Large intestine (tissue), 3 donors: ENCODE measurements around the gene RICTOR. TPM values are rescaled to one million over a fixed set of nuclear protein-coding genes. Genes with fewer than 3 reads are reported as not detected.

ENCODE experiments used
- DNase-seq, 2 donors: peaks; one replicate each; pipeline versions ENCODE4 v3.0.0 to v3.0.0-alpha.2; 2013
- H3K27ac ChIP-seq: one replicate; pipeline ENCODE4 v1.5.1; 2013; ENCODE audit warnings: low read length
- H3K27me3 ChIP-seq: 2 replicates; pipeline ENCODE4 v1.6.1; 2013; ENCODE audit warnings: low read length; ENCODE audit not compliant: control insufficient read depth, insufficient read depth
- H3K36me3 ChIP-seq: 2 replicates; pipeline ENCODE4 v1.6.1; 2013; ENCODE audit warnings: low read length; ENCODE audit not compliant: control insufficient read depth, insufficient read depth
- H3K4me1 ChIP-seq: one replicate; pipeline ENCODE4 v1.6.1; 2013; ENCODE audit warnings: low read length; ENCODE audit not compliant: control insufficient read depth, insufficient read depth
- H3K4me3 ChIP-seq: one replicate; pipeline ENCODE4 v1.5.1; 2013; ENCODE audit warnings: low read length
- H3K9me3 ChIP-seq: one replicate; pipeline ENCODE4 v1.6.1; 2013; ENCODE audit warnings: mild to moderate bottlenecking, low read depth, low read length, moderate library complexity; ENCODE audit not compliant: control insufficient read depth
- WGBS: methylation state at CpG from one replicate; pipeline ENCODE4 v1.1.5; 2013; ENCODE audit warnings: low lambda C conversion rate; ENCODE audit not compliant: insufficient coverage; 5-methylcytosine and 5-hydroxymethylcytosine counted together
- polyA plus RNA-seq: library from polyadenylated mRNA; unstranded; fragments of 120-200 nt; gene quantifications from one replicate; pipeline ENCODE4 v1.2.1, GENCODE V29; 2013

RICTOR gene
- polyA plus RNA-seq, 1 donor, result 20.2 TPM

- H3K27ac ChIP-seq, result no peak overlapping the region
- 100% methylated on average over 3 of the region's 6 CpGs for WGBS
Measured at GRCh38 chr5:39100301-39100850, 26.2 kb upstream of the RICTOR start.

GRCh38 chr5:39099831-39100230 lies 25.6 kb upstream of the RICTOR start:
- Histone ChIP-seq H3K4me3 (no peak overlapping the region), H3K4me1 (no peaks in the 10 kb centered on the region), H3K27ac (no peak overlapping the region), H3K9me3 (no peaks in the 10 kb centered on the region), H3K27me3 (peaks cover 2% of the 10 kb centered on the region), H3K36me3 (no peaks in the 10 kb centered on the region)
- no peak for DNase-seq

More at GRCh38 chr5:39100301-39100850, 26.2 kb upstream of the RICTOR start:
- Histone ChIP-seq H3K4me1 (no peaks in the 10 kb centered on the region), H3K9me3 (no peaks in the 10 kb centered on the region), H3K27me3 (peaks cover 2% of the 10 kb centered on the region), H3K36me3 (no peaks in the 10 kb centered on the region), H3K4me3 (no peak overlapping the region)
- DNase-seq, result no peak

- H3K4me3 ChIP-seq, result no peak overlapping the region
- WGBS, result 64% methylated on average over 1 of the region's 1 CpG
- no peaks in the 10 kb centered on the region for H3K9me3 ChIP-seq
- peaks cover 2% of the 10 kb centered on the region for H3K27me3 ChIP-seq
- H3K4me1 ChIP-seq, result no peaks in the 10 kb centered on the region
- H3K27ac ChIP-seq, result no peak overlapping the region
- H3K36me3 ChIP-seq, result no peaks in the 10 kb centered on the region
- DNase-seq, result no peak
Measured at GRCh38 chr5:39093352-39093751, 19.2 kb upstream of the RICTOR start.

- Histone ChIP-seq H3K4me3 (no peak overlapping the region), H3K36me3 (no peaks in the 10 kb centered on the region), H3K9me3 (no peaks in the 10 kb centered on the region), H3K4me1 (no peaks in the 10 kb centered on the region), H3K27ac (no peak overlapping the region), H3K27me3 (peaks cover 2% of the 10 kb centered on the region)
- peak; percentile 11 to 40 for DNase-seq
- 67% methylated on average over 1 of the region's 4 CpGs for WGBS
Measured at GRCh38 chr5:39092581-39093351, 18.6 kb upstream of the RICTOR start.

- no CpG with 5 or more reads among the region's 7 CpGs for WGBS
- no peak overlapping the region for H3K27ac ChIP-seq
- no peaks in the 10 kb centered on the region for H3K36me3 ChIP-seq
Measured at GRCh38 chr5:39091940-39092580, 17.9 kb upstream of the RICTOR start.

GRCh38 chr5:39083968-39084367 lies 9.8 kb upstream of the RICTOR start:
- Histone ChIP-seq H3K9me3 (no peaks in the 10 kb centered on the region), H3K36me3 (no peaks in the 10 kb centered on the region), H3K27me3 (no peaks in the 10 kb centered on the region), H3K4me1 (no peaks in the 10 kb centered on the region), H3K4me3 (no peak overlapping the region), H3K27ac (no peak overlapping the region)
- WGBS, result no CpG with 5 or more reads among the region's 1 CpG
- DNase-seq, result no peak

More at GRCh38 chr5:39091940-39092580, 17.9 kb upstream of the RICTOR start:
- H3K27me3 ChIP-seq, result peaks cover 2% of the 10 kb centered on the region
- no peaks in the 10 kb centered on the region for H3K9me3 ChIP-seq
- DNase-seq, result no peak
- no peaks in the 10 kb centered on the region for H3K4me1 ChIP-seq
- no peak overlapping the region for H3K4me3 ChIP-seq

- H3K36me3 ChIP-seq, result no peaks in the 10 kb centered on the region
- WGBS, result no CpG with 5 or more reads among the region's 3 CpGs
- H3K4me3 ChIP-seq, result no peak overlapping the region
- no peak overlapping the region for H3K27ac ChIP-seq
- no peaks in the 10 kb centered on the region for H3K4me1 ChIP-seq
- H3K9me3 ChIP-seq, result no peaks in the 10 kb centered on the region
- no peak for DNase-seq
- no peaks in the 10 kb centered on the region for H3K27me3 ChIP-seq
Measured at GRCh38 chr5:39082995-39083394, 8.8 kb upstream of the RICTOR start.

GRCh38 chr5:39080597-39081204 lies 6.5 kb upstream of the RICTOR start:
- Histone ChIP-seq H3K27ac (no peak overlapping the region), H3K9me3 (no peaks in the 10 kb centered on the region), H3K4me1 (no peaks in the 10 kb centered on the region), H3K36me3 (no peaks in the 10 kb centered on the region), H3K4me3 (no peak overlapping the region), H3K27me3 (no peaks in the 10 kb centered on the region)
- peak; percentile 42 to 48 for DNase-seq
- WGBS, result 10% methylated on average over 1 of the region's 3 CpGs

- H3K9me3 ChIP-seq, result no peaks in the 10 kb centered on the region
- DNase-seq, result no peak
- H3K27ac ChIP-seq, result no peak overlapping the region
- 67% methylated on average over 1 of the region's 2 CpGs for WGBS
- H3K36me3 ChIP-seq, result no peaks in the 10 kb centered on the region
- no peak overlapping the region for H3K4me3 ChIP-seq
- no peaks in the 10 kb centered on the region for H3K27me3 ChIP-seq
- H3K4me1 ChIP-seq, result peaks cover 3% of the 10 kb centered on the region
Measured at GRCh38 chr5:39080168-39080567, 6.0 kb upstream of the RICTOR start.

GRCh38 chr5:39079147-39079546 lies 4.9 kb upstream of the RICTOR start:
- 81% methylated on average over 2 of the region's 2 CpGs for WGBS
- no peaks in the 10 kb centered on the region for H3K9me3 ChIP-seq
- no peak overlapping the region for H3K4me3 ChIP-seq
- no peak for DNase-seq
- H3K4me1 ChIP-seq, result peaks cover 3% of the 10 kb centered on the region
- H3K36me3 ChIP-seq, result no peaks in the 10 kb centered on the region
- H3K27me3 ChIP-seq, result no peaks in the 10 kb centered on the region
- no peak overlapping the region for H3K27ac ChIP-seq
